Heart left ventricle (tissue), 16 donors: ENCODE results near the gene CACNA1D. TPM values are rescaled to one million over a fixed set of nuclear protein-coding genes. Genes with fewer than 3 reads are reported as not detected.

ENCODE experiments used
- ATAC-seq, 4 donors: fragments of 200-7000 bp; cut with Tn5 transposase; one replicate each; pipeline ENCODE4 v1.9.1; 2020 to 2022; ENCODE audit warnings: moderate library complexity in 4 of 4, mild to moderate bottlenecking in 3 of 4, moderate number of reproducible peaks in 1 of 4
- DNase-seq, 5 donors: peaks; one replicate each; pipeline ENCODE4 v3.0.0-alpha.2; 2020
- H3K27ac ChIP-seq, 12 donors: fragments of 200-600 bp; sonication (generic) in 4 of 12; one replicate each; pipeline versions ENCODE4 v1.5.0 to v1.8.0; 2016 to 2022; ENCODE audit warnings: mild to moderate bottlenecking in 2 of 12
- H3K27me3 ChIP-seq, 9 donors: fragments of 200-600 bp; sonication (generic) in 2 of 9; one replicate each; pipeline versions ENCODE4 v1.5.1 to v1.8.0; 2016 to 2022; ENCODE audit warnings: mild to moderate bottlenecking in 3 of 9
- H3K36me3 ChIP-seq, 9 donors: fragments of 200-600 bp; sonication (generic) in 2 of 9; one replicate each; pipeline versions ENCODE4 v1.5.0 to v1.8.0; 2018 to 2022; ENCODE audit warnings: mild to moderate bottlenecking in 2 of 9
- H3K4me1 ChIP-seq, 12 donors: fragments of 200-600 bp; sonication (generic) in 4 of 12; one replicate each; pipeline versions ENCODE4 v1.5.0 to v1.8.0; 2016 to 2022; ENCODE audit warnings: mild to moderate bottlenecking in 3 of 12
- H3K4me3 ChIP-seq, 12 donors: fragments of 200-600 bp; sonication (generic) in 4 of 12; one replicate each; pipeline versions ENCODE4 v1.5.0 to v1.8.0; 2017 to 2022; ENCODE audit warnings: mild to moderate bottlenecking in 9 of 12, moderate library complexity in 4 of 12
- H3K9me3 ChIP-seq, 12 donors: fragments of 200-600 bp; sonication (generic) in 4 of 12; one replicate each; pipeline versions ENCODE4 v1.5.0 to v1.8.0; 2016 to 2022; ENCODE audit warnings: mild to moderate bottlenecking in 1 of 12
- CTCF ChIP-seq, 12 donors: fragments of 200-600 bp; sonication (generic) in 4 of 12; IDR thresholded peaks; one replicate each; pipeline versions ENCODE4 v1.5.0 to v1.8.0; 2018 to 2022; ENCODE audit warnings: antibody characterized with exemption in 12 of 12, mild to moderate bottlenecking in 5 of 12
- POLR2A ChIP-seq, 2 donors: fragments of 450-650 bp; IDR thresholded peaks; one replicate each; pipeline ENCODE4 v1.6.1; 2017; ENCODE audit warnings: antibody characterized with exemption in 2 of 2, mild to moderate bottlenecking in 2 of 2, moderate library complexity in 2 of 2
- WGBS, 4 donors: extraction: QIAGEN DNeasy Blood & Tissue Kit in 2 of 4; methylation state at CpG; one replicate each; pipeline versions ENCODE4 v1.1.5 to v1.1.7; 2013 to 2018; 5-methylcytosine and 5-hydroxymethylcytosine counted together
- intact Hi-C, 10 donors: fragments of 100-400 bp; cut with DNase I; formaldehyde crosslinking; loops; one replicate each; pipeline versions ENCODE4 v1.11.1 to v1.14.2; 2022
- polyA plus RNA-seq, 2 donors: library from polyadenylated mRNA; stranded (reverse); fragments of 200-250 nt; gene quantifications; one replicate each; pipeline ENCODE4 v1.2.3, GENCODE V29; 2013
- total RNA-seq, 9 donors: library from RNA; depleted of rRNA in 2 of 9; stranded (reverse); fragments of >200 nt in 2 of 9; fragmentation: NEBNext Ultra II Directional in 3 of 9; extraction: Animal tissue kit (Norgen Biotek cat#: 25700) in 3 of 9; gene quantifications; one replicate each; pipeline versions ENCODE4 v1.1.0 to v1.2.4, GENCODE V29; 2016 to 2023
- donor health status: ischemic (EF 13 %, LVEDD 7.1; RV severe dilation, severe dysfunction).
- donor health status: healthy with polysubstance abuse.
- donor health status: DM: no; HTN: yes; CAD: no.
- donor health status: DM: no; HTN: no; CAD: no.
- donor health status: ischemic (EF 25% LVEDD 6.9; RV normal size, moderate dysfunction).
- donor health status: ischemic (EF 25% LVEDD 5.7; RV mildly dilated, moderate dysfunction).
- donor health status: healthy.
- donor health status: DM: yes; HTN: yes; CAD: no.
- donor health status: ischemic (EF 35%, LVEDD 5.7; RV mildly dilated, moderate dysfunction).
- donor health status: nonischemic (EF 11% LVEDD 7.7; RV severe dilation, severe dysfunction).
- donor health status: DM: yes; HTN: yes; CAD: no.
- donor health status: PGD.
- donor health status: ischemic (EF 29% LVEDD 5.4; RV normal size, mild dysfunction).
- donor health status: nonischemic (EF 23%, LVEDD 6.1; RV moderate dilation, normal function).

CACNA1D gene
- total and polyA plus RNA-seq, 11 donors: 0.06 to 2.4 (median 0.40) TPM; not detected in 1

DNA sequence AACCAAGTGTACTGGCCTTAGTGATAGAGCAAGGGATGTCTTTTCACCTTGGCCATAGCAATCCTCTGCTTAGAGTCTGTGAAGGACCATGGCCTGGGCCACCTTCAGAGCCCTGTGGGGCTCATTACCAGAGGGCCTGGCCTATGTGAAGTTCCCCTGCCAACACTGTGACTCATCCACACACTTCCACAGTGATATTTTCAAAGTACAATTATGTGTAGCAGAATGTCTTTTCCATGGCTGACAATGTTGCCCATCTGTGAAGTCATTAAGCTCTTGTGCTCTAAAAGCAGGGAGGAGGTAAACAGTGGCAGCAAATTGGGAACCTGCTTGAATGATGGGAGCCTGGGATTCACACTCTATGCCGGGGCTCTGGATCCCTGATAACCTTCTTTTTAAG, 12.2 kb upstream of the CACNA1D start:
- TF ChIP-seq CTCF (IDR thresholded peaks at IDR 0.05) (no peak), POLR2A (IDR thresholded peaks at IDR 0.05) (no peak)
- ATAC-seq (no peak), DNase-seq (no peak)
- H3K27me3 ChIP-seq: peaks cover 0 to 20% (median 0%) of the 10 kb centered on the region in 9 donors
- no peaks in the 10 kb centered on the region for H3K4me1 ChIP-seq
- no peaks in the 10 kb centered on the region for H3K9me3 ChIP-seq
- no peak overlapping the region for H3K4me3 ChIP-seq
- H3K36me3 ChIP-seq: no peaks in the 10 kb centered on the region
- 55 to 81% (median 77%) methylated on average over 1 of the region's 1 CpG for WGBS, 4 donors
- H3K27ac ChIP-seq: no peak overlapping the region
- intact Hi-C loops: no loop called here

GRCh38 chr3:53483821-53484220, 10.6 kb upstream of the CACNA1D start:
- H3K4me1 ChIP-seq: no peaks in the 10 kb centered on the region
- 69 to 85% (median 83%) methylated on average over 2 of the region's 2 CpGs for WGBS, 4 donors
- peaks cover 0 to 13% (median 0%) of the 10 kb centered on the region in 9 donors for H3K27me3 ChIP-seq
- TF ChIP-seq CTCF (IDR thresholded peaks at IDR 0.05): no peak
- no peak for TF ChIP-seq POLR2A (IDR thresholded peaks at IDR 0.05)
- H3K36me3 ChIP-seq: no peaks in the 10 kb centered on the region
- intact Hi-C loops: no loop called here
- no peaks in the 10 kb centered on the region for H3K9me3 ChIP-seq
- no peak overlapping the region for H3K4me3 ChIP-seq
- DNase-seq (no peak), ATAC-seq (no peak)
- H3K27ac ChIP-seq: no peak overlapping the region

- Histone ChIP-seq H3K9me3 (no peaks in the 10 kb centered on the region), H3K4me3 (no peak overlapping the region), H3K4me1 (no peaks in the 10 kb centered on the region), H3K27ac (no peak overlapping the region), H3K27me3 (peaks cover 0 to 8% (median 0%) of the 10 kb centered on the region in 9 donors), H3K36me3 (no peaks in the 10 kb centered on the region)
- no peak for DNase-seq
- WGBS, 4 donors: 77 to 80% (median 78%) methylated on average over 1 of the region's 1 CpG
- no peak for ATAC-seq
- intact Hi-C loops: no loop called here
- TF ChIP-seq POLR2A (IDR thresholded peaks at IDR 0.05): no peak
- no peak for TF ChIP-seq CTCF (IDR thresholded peaks at IDR 0.05)
Measured at GRCh38 chr3:53484984-53485383, 9.4 kb upstream of the CACNA1D start.

DNA sequence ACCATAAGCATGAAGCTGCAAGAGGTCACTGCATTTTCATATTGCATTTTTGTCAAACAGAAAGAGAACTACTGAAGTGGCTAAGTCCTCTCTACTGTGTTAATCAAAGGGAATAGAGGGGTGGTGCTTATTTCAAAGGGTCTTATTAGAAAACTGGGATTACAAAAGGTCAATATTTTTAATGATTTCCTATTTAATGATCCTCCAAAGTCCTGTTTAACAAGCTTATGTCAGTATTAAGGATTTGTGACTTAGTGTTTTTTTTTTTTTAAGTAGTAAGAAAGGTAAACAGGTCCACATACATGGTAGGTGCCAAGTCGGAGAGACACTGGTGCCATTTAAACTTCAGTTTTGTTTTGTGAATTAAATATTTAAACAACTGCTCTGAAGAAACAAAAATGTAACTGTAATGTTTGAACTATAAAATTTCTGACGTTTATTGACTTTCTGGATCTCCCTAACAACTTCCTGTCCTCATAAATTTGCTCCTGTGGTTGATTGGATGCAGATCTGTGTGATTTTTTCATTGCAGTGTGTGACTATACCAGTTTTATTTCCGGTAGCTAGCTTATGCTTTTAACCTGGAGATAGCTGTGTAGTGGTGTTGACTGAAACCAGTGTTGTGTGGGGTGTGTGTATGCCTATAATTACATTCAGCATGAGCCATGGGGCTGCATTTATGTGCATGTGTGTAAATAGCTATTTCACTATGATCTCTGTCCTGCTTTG, 8.6 kb upstream of the CACNA1D start:
- no peak for TF ChIP-seq CTCF (IDR thresholded peaks at IDR 0.05)
- TF ChIP-seq POLR2A (IDR thresholded peaks at IDR 0.05): no peak
- Histone ChIP-seq H3K27me3 (peaks cover 0 to 8% (median 0%) of the 10 kb centered on the region in 9 donors), H3K4me1 (no peaks in the 10 kb centered on the region), H3K36me3 (no peaks in the 10 kb centered on the region), H3K9me3 (no peaks in the 10 kb centered on the region), H3K4me3 (no peak overlapping the region), H3K27ac (no peak overlapping the region)
- DNase-seq (no peak), ATAC-seq (no peak)
- intact Hi-C loops: no loop called here
- WGBS, 4 donors: 58 to 66% (median 61%) methylated on average over 3 of the region's 3 CpGs
